BE2C (cell line): Measurements from ENCODE around the gene GRID1.

Experiments used
- DNase-seq: peaks from one replicate; pipeline ENCODE4 v3.0.0-alpha.2; 2020
- H3K27me3 ChIP-seq: fragments of 250-450 bp; sonication (Bioruptor Pico); 2 replicates; pipeline ENCODE4 v1.5.1; 2020; ENCODE audit warnings: mild to moderate bottlenecking
- H3K36me3 ChIP-seq: fragments of 250-450 bp; sonication (Bioruptor Pico); 2 replicates; pipeline ENCODE4 v1.5.1; 2020; ENCODE audit warnings: mild to moderate bottlenecking
- H3K4me1 ChIP-seq: fragments of 250-450 bp; sonication (Bioruptor Pico); 2 replicates; pipeline ENCODE4 v1.5.1; 2020
- H3K4me3 ChIP-seq: 2 replicates; pipeline ENCODE4 v1.5.1; 2011; ENCODE audit warnings: low read depth, low read length
- H3K9me3 ChIP-seq: fragments of 250-450 bp; sonication (Bioruptor Pico); 2 replicates; pipeline ENCODE4 v1.5.1; 2020
- TF ChIP-seq, protein P1 (sequence below): IDR thresholded peaks from 2 replicates; pipeline ENCODE4 v1.5.1; 2012; ENCODE audit warnings: mild to moderate bottlenecking, low read depth, low read length

The GRID1 gene

DNA sequence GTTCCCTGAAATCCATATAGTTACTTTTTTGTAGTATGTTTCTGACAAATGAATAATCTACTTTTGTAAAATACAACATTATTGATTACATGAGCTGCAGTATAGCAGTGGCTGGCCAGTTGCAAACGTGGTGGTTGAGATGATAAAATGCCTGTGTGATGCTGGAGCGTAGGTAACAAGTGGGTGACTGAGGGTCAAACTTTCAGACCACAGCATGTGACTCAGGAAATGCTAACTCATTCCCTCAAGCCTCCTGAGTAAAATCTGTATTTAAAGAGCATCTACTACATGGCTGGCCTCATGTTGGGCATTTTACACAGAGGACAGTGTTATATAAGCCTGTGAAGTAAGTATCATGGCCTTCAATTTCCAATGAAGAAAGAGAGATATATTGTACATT is 585.2 kb downstream of the GRID1 start:
- TF ChIP-seq, protein P1, sequence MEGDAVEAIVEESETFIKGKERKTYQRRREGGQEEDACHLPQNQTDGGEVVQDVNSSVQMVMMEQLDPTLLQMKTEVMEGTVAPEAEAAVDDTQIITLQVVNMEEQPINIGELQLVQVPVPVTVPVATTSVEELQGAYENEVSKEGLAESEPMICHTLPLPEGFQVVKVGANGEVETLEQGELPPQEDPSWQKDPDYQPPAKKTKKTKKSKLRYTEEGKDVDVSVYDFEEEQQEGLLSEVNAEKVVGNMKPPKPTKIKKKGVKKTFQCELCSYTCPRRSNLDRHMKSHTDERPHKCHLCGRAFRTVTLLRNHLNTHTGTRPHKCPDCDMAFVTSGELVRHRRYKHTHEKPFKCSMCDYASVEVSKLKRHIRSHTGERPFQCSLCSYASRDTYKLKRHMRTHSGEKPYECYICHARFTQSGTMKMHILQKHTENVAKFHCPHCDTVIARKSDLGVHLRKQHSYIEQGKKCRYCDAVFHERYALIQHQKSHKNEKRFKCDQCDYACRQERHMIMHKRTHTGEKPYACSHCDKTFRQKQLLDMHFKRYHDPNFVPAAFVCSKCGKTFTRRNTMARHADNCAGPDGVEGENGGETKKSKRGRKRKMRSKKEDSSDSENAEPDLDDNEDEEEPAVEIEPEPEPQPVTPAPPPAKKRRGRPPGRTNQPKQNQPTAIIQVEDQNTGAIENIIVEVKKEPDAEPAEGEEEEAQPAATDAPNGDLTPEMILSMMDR, result no peak

DNA sequence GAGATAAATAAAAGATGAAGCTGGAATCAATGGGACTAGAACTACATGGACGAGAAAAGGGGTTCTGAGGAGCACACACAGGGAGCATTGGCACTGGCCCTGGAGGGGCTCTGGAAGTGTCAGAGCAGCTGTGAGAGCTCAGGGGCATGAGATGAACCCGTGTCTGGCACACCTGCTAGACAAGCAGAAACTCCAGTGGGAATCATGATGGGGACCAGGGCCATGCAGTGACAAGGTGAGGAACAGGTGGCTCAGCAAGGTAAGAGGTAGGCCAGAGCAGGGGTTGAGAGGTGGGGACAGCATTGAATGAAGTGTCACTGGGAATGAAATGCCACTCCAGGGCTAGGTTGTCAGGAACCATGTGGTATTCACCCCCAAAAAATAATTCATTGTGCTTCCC is 588.5 kb downstream of the GRID1 start:
- Histone ChIP-seq H3K27me3 (no peaks in the 10 kb centered on the region), H3K4me1 (no peaks in the 10 kb centered on the region), H3K36me3 (no peaks in the 10 kb centered on the region), H3K9me3 (no peaks in the 10 kb centered on the region), H3K4me3 (no peak overlapping the region)
- TF ChIP-seq, protein P1, result no peak
- no peak for DNase-seq

More for the DNA sequence above, 585.2 kb downstream of the GRID1 start:
- H3K36me3 ChIP-seq, result no peaks in the 10 kb centered on the region
- H3K9me3 ChIP-seq, result no peaks in the 10 kb centered on the region
- no peak overlapping the region for H3K4me3 ChIP-seq
- peaks cover 4% of the 10 kb centered on the region for H3K4me1 ChIP-seq
- no peak for DNase-seq
- no peaks in the 10 kb centered on the region for H3K27me3 ChIP-seq

DNA sequence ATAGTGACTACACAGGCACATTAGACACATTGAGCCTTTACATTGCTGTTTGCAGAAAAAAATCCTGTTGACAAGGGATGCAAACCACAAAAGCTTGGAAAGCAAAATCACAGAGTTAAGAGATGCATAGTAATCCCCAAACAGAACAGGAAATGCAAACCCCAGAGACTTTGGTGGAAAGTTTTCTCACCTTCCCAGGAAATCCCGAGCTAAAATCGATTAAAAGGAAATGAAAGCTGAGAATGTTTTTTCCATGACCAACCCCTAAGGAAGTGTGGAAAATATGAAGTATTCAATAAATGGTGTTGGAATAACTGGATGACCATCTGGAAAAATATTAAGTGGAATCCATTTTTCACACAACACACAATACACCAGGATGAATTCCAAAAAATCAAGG is 598.7 kb downstream of the GRID1 start:
- H3K9me3 ChIP-seq, result no peaks in the 10 kb centered on the region
- H3K36me3 ChIP-seq, result no peaks in the 10 kb centered on the region
- no peak for DNase-seq
- no peaks in the 10 kb centered on the region for H3K4me1 ChIP-seq
- TF ChIP-seq, protein P1, result no peak
- H3K27me3 ChIP-seq, result no peaks in the 10 kb centered on the region
- no peak overlapping the region for H3K4me3 ChIP-seq

DNA sequence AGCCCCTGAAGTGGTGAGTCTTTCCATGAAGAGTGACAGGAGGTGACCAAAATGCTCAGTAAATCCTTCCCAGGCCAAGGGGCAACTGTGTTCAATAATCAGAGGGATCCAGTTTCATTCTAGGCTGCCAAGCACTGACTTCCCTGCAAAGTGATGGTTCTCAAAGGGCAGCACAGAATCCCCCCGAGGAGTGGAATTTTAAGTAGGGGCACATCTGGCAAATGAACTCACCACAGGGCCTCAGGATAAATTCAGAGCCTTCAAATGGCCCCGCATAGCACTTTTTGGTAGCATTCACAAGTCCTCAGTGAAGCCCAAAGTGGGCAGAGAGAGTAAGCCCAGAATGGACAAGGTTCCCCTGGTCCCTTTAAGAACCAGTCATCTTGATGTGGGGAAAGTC is 602.5 kb downstream of the GRID1 start:
- Histone ChIP-seq H3K36me3 (no peaks in the 10 kb centered on the region), H3K27me3 (no peaks in the 10 kb centered on the region), H3K9me3 (no peaks in the 10 kb centered on the region), H3K4me1 (peaks cover 5% of the 10 kb centered on the region; the same call in 1 of the 2 replicates), H3K4me3 (no peak overlapping the region)
- TF ChIP-seq, protein P1, result no peak
- DNase-seq, result no peak

DNA sequence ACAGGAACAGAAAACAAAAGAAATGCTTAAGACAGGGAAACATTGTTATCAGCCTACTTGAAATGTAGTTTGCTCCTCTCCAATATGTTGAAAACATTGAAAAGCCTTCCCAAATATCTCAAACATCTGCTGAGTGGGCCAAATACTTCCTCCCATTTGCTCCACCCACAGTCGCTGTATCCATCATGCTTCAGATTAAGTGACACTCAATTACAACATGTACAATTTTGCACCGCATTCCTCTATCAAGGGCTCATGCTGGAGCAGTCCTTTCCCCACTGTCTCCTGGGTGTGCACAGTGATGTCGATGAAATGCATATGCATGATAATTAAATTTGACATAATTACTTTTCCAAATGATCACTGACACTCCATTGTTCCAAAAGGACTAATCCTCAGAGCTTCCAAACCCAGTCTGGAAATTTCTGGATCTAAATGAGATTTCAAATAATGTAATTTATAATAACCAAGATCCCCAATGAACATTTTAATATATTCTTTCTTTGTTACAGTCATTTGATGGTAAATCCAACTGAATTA is 604.6 kb downstream of the GRID1 start:
- TF ChIP-seq, protein P1, result no peak
- Histone ChIP-seq H3K4me1 (peaks cover 5% of the 10 kb centered on the region; the same call in 1 of the 2 replicates), H3K27me3 (no peaks in the 10 kb centered on the region), H3K4me3 (no peak overlapping the region), H3K36me3 (no peaks in the 10 kb centered on the region), H3K9me3 (no peaks in the 10 kb centered on the region)
- DNase-seq, result no peak

DNA sequence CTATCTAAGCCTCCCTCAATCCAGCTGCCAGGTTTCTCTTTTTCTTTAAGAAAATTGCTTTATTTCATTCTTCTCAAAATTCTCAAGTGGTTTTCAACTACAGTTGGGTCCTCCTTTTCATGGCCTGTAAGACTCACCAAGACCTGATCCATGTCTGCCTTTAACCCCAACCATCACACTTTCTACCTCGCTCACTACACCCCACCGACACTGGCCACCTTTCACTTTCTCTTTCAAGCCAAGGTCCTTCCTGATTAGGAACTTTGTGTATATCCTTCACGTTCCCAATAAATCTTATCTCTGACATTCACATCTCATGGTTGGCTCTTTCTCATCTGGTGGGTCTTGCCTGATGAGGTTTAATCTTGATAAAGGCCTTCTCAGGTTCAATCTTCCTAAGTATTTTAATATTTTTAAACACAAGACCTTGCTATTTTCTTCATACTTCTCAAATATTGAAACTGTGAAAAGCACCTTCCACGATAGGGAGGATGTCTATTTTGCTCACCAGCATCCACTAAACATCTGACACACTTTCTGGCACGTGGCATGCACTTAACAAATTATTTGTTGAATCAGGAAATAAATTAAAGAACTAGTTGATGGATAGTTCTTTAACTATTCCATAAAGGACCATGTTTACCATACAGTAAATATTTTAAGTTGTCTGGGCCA is 624.8 kb downstream of the GRID1 start:
- H3K9me3 ChIP-seq, result no peaks in the 10 kb centered on the region
- no peak overlapping the region for H3K4me3 ChIP-seq
- H3K4me1 ChIP-seq, result no peaks in the 10 kb centered on the region
- H3K36me3 ChIP-seq, result no peaks in the 10 kb centered on the region
- TF ChIP-seq, protein P1, result no peak
- no peak for DNase-seq
- no peaks in the 10 kb centered on the region for H3K27me3 ChIP-seq
